OCI-LY7 (cell line): ENCODE measurements around the gene LRRC37A.
"Not testable (repeated sequence)": the region's sequence is repeated elsewhere in the genome, so short reads cannot be mapped to it uniquely, and the experiment has no call there.

Experiments used
- EZH2phosphoT487 ChIP-seq: fragments of 200-600 bp; sonication (generic); IDR thresholded peaks from 2 replicates; pipeline ENCODE4 v1.6.1; 2018; ENCODE audit warnings: low read depth, borderline replicate concordance, mild to moderate bottlenecking, mixed run types, antibody characterized with exemption, low read length, moderate library complexity, mixed read lengths
- TF ChIP-seq, protein P1 (sequence below): fragments of 200-600 bp; sonication (generic); conservative IDR thresholded peaks from 2 replicates; pipeline ENCODE4 v1.5.1; 2014; ENCODE audit warnings: mild to moderate bottlenecking, antibody characterized with exemption, low read length, moderate library complexity, mixed read lengths

DNA sequence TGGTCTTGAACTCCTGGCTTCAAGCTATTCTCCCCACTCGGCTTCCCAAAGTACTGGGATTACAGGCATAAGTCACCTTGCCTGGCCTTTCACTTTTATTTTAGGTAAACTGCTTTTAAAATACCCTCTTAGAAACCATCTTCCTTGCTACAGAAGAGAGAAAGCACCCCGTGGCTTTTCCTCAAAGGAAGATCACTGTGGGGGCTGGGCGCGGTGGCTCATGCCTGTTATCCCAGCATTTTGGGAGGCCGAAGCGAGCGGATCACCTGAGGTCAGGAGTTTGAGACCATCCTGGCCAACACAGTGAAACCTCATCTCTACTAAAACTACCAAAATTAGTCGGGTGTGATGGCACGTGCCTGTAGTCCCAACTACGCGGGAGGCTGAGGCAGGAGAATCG is 12.3 kb upstream of the LRRC37A start:
- TF ChIP-seq, protein P1, sequence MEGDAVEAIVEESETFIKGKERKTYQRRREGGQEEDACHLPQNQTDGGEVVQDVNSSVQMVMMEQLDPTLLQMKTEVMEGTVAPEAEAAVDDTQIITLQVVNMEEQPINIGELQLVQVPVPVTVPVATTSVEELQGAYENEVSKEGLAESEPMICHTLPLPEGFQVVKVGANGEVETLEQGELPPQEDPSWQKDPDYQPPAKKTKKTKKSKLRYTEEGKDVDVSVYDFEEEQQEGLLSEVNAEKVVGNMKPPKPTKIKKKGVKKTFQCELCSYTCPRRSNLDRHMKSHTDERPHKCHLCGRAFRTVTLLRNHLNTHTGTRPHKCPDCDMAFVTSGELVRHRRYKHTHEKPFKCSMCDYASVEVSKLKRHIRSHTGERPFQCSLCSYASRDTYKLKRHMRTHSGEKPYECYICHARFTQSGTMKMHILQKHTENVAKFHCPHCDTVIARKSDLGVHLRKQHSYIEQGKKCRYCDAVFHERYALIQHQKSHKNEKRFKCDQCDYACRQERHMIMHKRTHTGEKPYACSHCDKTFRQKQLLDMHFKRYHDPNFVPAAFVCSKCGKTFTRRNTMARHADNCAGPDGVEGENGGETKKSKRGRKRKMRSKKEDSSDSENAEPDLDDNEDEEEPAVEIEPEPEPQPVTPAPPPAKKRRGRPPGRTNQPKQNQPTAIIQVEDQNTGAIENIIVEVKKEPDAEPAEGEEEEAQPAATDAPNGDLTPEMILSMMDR = not testable (repeated sequence)
- not testable (repeated sequence) for TF ChIP-seq EZH2phosphoT487
